K562 (cell line): ENCODE data around the gene RCOR1. TPM values are rescaled to one million over a fixed set of nuclear protein-coding genes. Genes with fewer than 3 reads are reported as not detected.

Experiments
- FOXK1 ChIP-seq: sonication (generic); formaldehyde crosslinking; IDR thresholded peaks from 2 replicates; pipeline ENCODE4 v1.8.0; 2022; ENCODE audit warnings: missing genetic modification reagents, mild to moderate bottlenecking, borderline replicate concordance
- GTF2A2 ChIP-seq: IDR thresholded peaks from 2 replicates; pipeline ENCODE4 v1.6.1; 2016; ENCODE audit warnings: mild to moderate bottlenecking, missing genetic modification characterization, missing compliant biosample characterization
- HOXB6 ChIP-seq: fragments of 250-450 bp; sonication (Bioruptor Pico); IDR thresholded peaks from 2 replicates; pipeline ENCODE4 v1.5.1; 2022; ENCODE audit warnings: mild to moderate bottlenecking, borderline replicate concordance
- LCOR ChIP-seq: sonication (generic); formaldehyde crosslinking; IDR thresholded peaks from 2 replicates; pipeline ENCODE4 v1.8.0; 2022; ENCODE audit warnings: mild to moderate bottlenecking, missing genetic modification reagents
- MEIS2 ChIP-seq: fragments of 450-650 bp; IDR thresholded peaks from 2 replicates; pipeline ENCODE4 v1.6.1; 2014; ENCODE audit warnings: mild to moderate bottlenecking; ENCODE audit not compliant: partially characterized antibody
- RBM15 ChIP-seq: fragments of 200-400 bp; formaldehyde crosslinking; IDR thresholded peaks from 2 replicates; pipeline ENCODE4 v1.6.1; 2018; ENCODE audit warnings: mild to moderate bottlenecking, low read length, moderate library complexity; ENCODE audit not compliant: insufficient read depth
- SAFB2 ChIP-seq: fragments of 200-400 bp; formaldehyde crosslinking; IDR thresholded peaks from 2 replicates; pipeline ENCODE4 v1.6.1; 2018; ENCODE audit warnings: borderline replicate concordance, low read length, low read depth, moderate library complexity; ENCODE audit not compliant: severe bottlenecking
- SLC30A9 ChIP-seq: fragments of 250-450 bp; sonication (Bioruptor Pico); IDR thresholded peaks from 2 replicates; pipeline ENCODE4 v1.8.0; 2022; ENCODE audit warnings: mild to moderate bottlenecking, moderate library complexity
- ZBTB40 ChIP-seq, 2 experiments: fragments of 450-650 bp in 1 of 2; sonication (generic) in 1 of 2; formaldehyde crosslinking in 1 of 2; IDR thresholded peaks; 2 replicates each; pipeline versions ENCODE4 v1.7.1 to v1.9.0; 2016 to 2022; ENCODE audit warnings: inconsistent platforms in 1 of 2, mild to moderate bottlenecking in 1 of 2, missing genetic modification reagents in 1 of 2
- ZBTB8A ChIP-seq: fragments of 450-650 bp; IDR thresholded peaks from 2 replicates; pipeline ENCODE4 v1.6.1; 2018; ENCODE audit warnings: mild to moderate bottlenecking, moderate library complexity; ENCODE audit not compliant: partially characterized antibody
- ZMIZ1 ChIP-seq, 2 experiments: fragments of 150-350 bp in 1 of 2; IDR thresholded peaks; 2 replicates each; pipeline ENCODE4 v1.6.1; 2012 to 2016; ENCODE audit warnings: low read depth in 2 of 2, low read length in 2 of 2, mild to moderate bottlenecking in 1 of 2, moderate library complexity in 1 of 2
- ZNF146 ChIP-seq: IDR thresholded peaks from one replicate; pipeline ENCODE4 v1.6.1; 2018; ENCODE audit warnings: missing compliant biosample characterization; ENCODE audit not compliant: unreplicated experiment
- ZNF436 ChIP-seq: fragments of 250-450, 450-650 bp; sonication (Bioruptor Pico); formaldehyde crosslinking; IDR thresholded peaks from 2 replicates; pipeline ENCODE4 v1.7.0; 2020; ENCODE audit warnings: mild to moderate bottlenecking
- ZNF766 ChIP-seq: fragments of 200-800 bp; sonication (Bioruptor generic); conservative IDR thresholded peaks from 2 replicates; pipeline ENCODE4 v1.6.1; 2016; ENCODE audit warnings: missing genetic modification characterization, missing compliant biosample characterization
- ZZZ3 ChIP-seq: fragments of 450-650 bp; IDR thresholded peaks from 2 replicates; pipeline ENCODE4 v1.6.1; 2016; ENCODE audit warnings: antibody characterized with exemption, mild to moderate bottlenecking, moderate library complexity
- polyA plus RNA-seq, 8 experiments: library from polyadenylated mRNA; depleted of rRNA in 4 of 8; stranded (reverse) in 5 of 8; unstranded in 3 of 8; fragments of >200 nt; fragmentation: Nextera tagmentation in 2 of 8; fragmentation: Illumina TruSeq in 1 of 8; extraction: Ambion mirVana in 2 of 8; extraction: Trizol in 1 of 8; gene quantifications; 2 replicates each; pipeline versions ENCODE4 v1.2.1 to v1.2.3, GENCODE V29; 2011 to 2014; ENCODE audit warnings: inconsistent platforms in 1 of 8, missing spikeins in 1 of 8
- total RNA-seq, 7 experiments: library from RNA; depleted of rRNA in 6 of 7; stranded (reverse); fragments of >200 nt in 6 of 7; fragmentation: Illumina TruSeq in 2 of 7; extraction: Trizol in 2 of 7; gene quantifications; 2 replicates each; pipeline versions ENCODE4 v1.2.1 to v1.2.3, GENCODE V29; 2011 to 2021; ENCODE audit warnings: low replicate concordance in 1 of 7

The RCOR1 gene
- total and polyA plus RNA-seq, 9 of the 15 experiments (the other 6 are each of a cell fraction or from before 2014, with no cell fraction given) = 8.5 to 47.9 (median 20.9) TPM

- peak; percentile 57 for TF ChIP-seq ZBTB40 (IDR thresholded peaks at IDR 0.05)
- no peak for TF ChIP-seq ZBTB40 (CRISPR knock-in tag; IDR thresholded peaks at IDR 0.05)
- TF ChIP-seq FOXK1 (CRISPR knock-in tag) = no peak
- no peak for TF ChIP-seq ZZZ3
- TF ChIP-seq SAFB2 = no peak
- no peak for TF ChIP-seq ZMIZ1 (IDR thresholded peaks at IDR 0.05; ENCODE audit: low read depth in 2 of 2, low read length in 2 of 2)
- TF ChIP-seq ZNF436 (CRISPR knock-in tag) = no peak
- TF ChIP-seq ZBTB8A = no peak
- no peak for TF ChIP-seq SLC30A9 (CRISPR knock-in tag)
- no peak for TF ChIP-seq RBM15
- TF ChIP-seq HOXB6 (CRISPR knock-in tag) = no peak
- TF ChIP-seq MEIS2 = peak; percentile 69
- 0 out of 2 replicates have a peak, but pooled peaks have one; percentile 36 for TF ChIP-seq LCOR (CRISPR knock-in tag)
- no peak for TF ChIP-seq GTF2A2 (tag)
- TF ChIP-seq ZNF146 (CRISPR knock-in tag) = no peak
- TF ChIP-seq ZNF766 (CRISPR knock-in tag) = peak; percentile 12; the same call in 1 of the 2 replicates
These were observed 2.2 kb downstream of the RCOR1 start (continued) for GRCh38 chr14:102594514-102595175.
